Measurements from ENCODE around the gene ASMTL. TPM values are rescaled to one million over a fixed set of nuclear protein-coding genes. Genes with fewer than 3 reads are reported as not detected.

The ASMTL gene
- total and polyA plus RNA-seq, 2 experiments from 2014 or later: 53.7 to 61.2 TPM

GRCh38 chrX:1389181-1389992, 63.3 kb downstream of the ASMTL start (continued):
- TF ChIP-seq CTCF (conservative IDR thresholded peaks at IDR 0.05; ENCODE audit: low read depth in 2 of 2): no peak
- TF ChIP-seq EZH2 (IDR thresholded peaks at IDR 0.05; ENCODE audit: low read depth, unreplicated experiment): no peak
- no peak for TF ChIP-seq ZNF462 (CRISPR knock-in tag; IDR thresholded peaks at IDR 0.05)

- H3K4me2 ChIP-seq: no peak overlapping the region; the same call in 1 of the 2 replicates
- Mint-ChIP-seq H3K4me3 (peak overlapping the region; percentile 93), H3K36me3 (ENCODE audit: low read depth) (peaks cover 81% of the 10 kb centered on the region), H3K27ac (no peak overlapping the region), H3K27me3 (ENCODE audit: insufficient read depth, low read depth, poor library complexity) (peaks cover 57% of the 10 kb centered on the region), H3K9me3 (peaks cover 10% of the 10 kb centered on the region), H3K4me1 (peaks cover 30% of the 10 kb centered on the region)
- ATAC-seq (no peak), DNase-seq (ENCODE audit: low spot score) (no peak)
- peaks cover 11% of the 10 kb centered on the region for H3K4me1 ChIP-seq (ENCODE audit: insufficient read depth)
- no peak overlapping the region for H2AFZ ChIP-seq
- H3K4me3 ChIP-seq: no peak overlapping the region
- H3K36me3 ChIP-seq (ENCODE audit: insufficient read depth): peaks cover 45% of the 10 kb centered on the region
- no peaks in the 10 kb centered on the region for H3K27me3 ChIP-seq (ENCODE audit: insufficient read depth)
- peaks cover 52% of the 10 kb centered on the region for H3K79me2 ChIP-seq (replicated peaks; ENCODE audit: insufficient read depth)
- H3F3A ChIP-seq (replicated peaks; ENCODE audit: low read depth): peaks cover 66% of the 10 kb centered on the region
- peak overlapping the region; percentile 55; the same call in 1 of the 2 replicates for H3K27ac ChIP-seq (ENCODE audit: low read depth)
- peaks cover 34% of the 10 kb centered on the region; the same call in 1 of the 2 replicates for H4K20me1 ChIP-seq (replicated peaks; ENCODE audit: insufficient read depth)
- H3K9me2 ChIP-seq (ENCODE audit: insufficient read depth): no peaks in the 10 kb centered on the region
- no peak for TF ChIP-seq REST (IDR thresholded peaks at IDR 0.05; ENCODE audit: unreplicated experiment)
- no peak for TF ChIP-seq EZH2phosphoT487 (IDR thresholded peaks at IDR 0.05; ENCODE audit: unreplicated experiment)
Measured at GRCh38 chrX:1388651-1389050, 64.1 kb downstream of the ASMTL start.

All from GM23338 (cell line).